Immature natural killer cell (primary cell): Measurements from ENCODE around the gene METAP1. TPM values are rescaled to one million over a fixed set of nuclear protein-coding genes. Genes with fewer than 3 reads are reported as not detected.
"Not testable (repeated sequence)": the region's sequence is repeated elsewhere in the genome, so short reads cannot be mapped to it uniquely, and the experiment has no call there.

Experiments used
- DNase-seq, 3 donors: peaks; one replicate each; pipeline ENCODE4 v3.0.0; 2022; ENCODE audit warnings: mixed read lengths in 1 of 3
- H3K27ac Mint-ChIP-seq, 6 donors: one replicate each; pipeline ENCODE4 v1.8.0; 2020; ENCODE audit warnings: mixed read lengths in 6 of 6, mild to moderate bottlenecking in 5 of 6, inconsistent platforms in 4 of 6, moderate library complexity in 3 of 6
- H3K27me3 Mint-ChIP-seq, 3 donors: one replicate each; pipeline ENCODE4 v1.8.0; 2020 to 2021; ENCODE audit warnings: low read depth in 3 of 3, mild to moderate bottlenecking in 3 of 3, mixed read lengths in 3 of 3, moderate library complexity in 3 of 3, inconsistent platforms in 1 of 3
- H3K36me3 Mint-ChIP-seq, 3 donors: one replicate each; pipeline ENCODE4 v1.8.0; 2020; ENCODE audit warnings: mixed read lengths in 3 of 3, inconsistent platforms in 2 of 3, mild to moderate bottlenecking in 2 of 3
- H3K4me1 Mint-ChIP-seq, 2 donors: one replicate each; pipeline ENCODE4 v1.8.0; 2020; ENCODE audit warnings: inconsistent platforms in 2 of 2, mild to moderate bottlenecking in 2 of 2, mixed read lengths in 2 of 2, moderate library complexity in 1 of 2
- H3K4me3 Mint-ChIP-seq, 5 donors: one replicate each; pipeline ENCODE4 v1.8.0; 2020; ENCODE audit warnings: mild to moderate bottlenecking in 5 of 5, mixed read lengths in 5 of 5, inconsistent platforms in 3 of 5, moderate library complexity in 3 of 5
- H3K9me3 Mint-ChIP-seq, 6 donors: one replicate each; pipeline ENCODE4 v1.8.0; 2020; ENCODE audit warnings: mild to moderate bottlenecking in 6 of 6, mixed read lengths in 6 of 6, inconsistent platforms in 4 of 6, moderate library complexity in 3 of 6
- polyA plus RNA-seq, 3 donors: library from polyadenylated mRNA; unstranded; fragments of 300-500 nt; fragmentation: Illumina TruSeq; gene quantifications; one replicate each; pipeline ENCODE4 v1.2.3, GENCODE V29; 2021

Gene METAP1
- polyA plus RNA-seq, 3 donors from 2014 or later, result 25.6 to 42.1 (median 30.6) TPM

DNA sequence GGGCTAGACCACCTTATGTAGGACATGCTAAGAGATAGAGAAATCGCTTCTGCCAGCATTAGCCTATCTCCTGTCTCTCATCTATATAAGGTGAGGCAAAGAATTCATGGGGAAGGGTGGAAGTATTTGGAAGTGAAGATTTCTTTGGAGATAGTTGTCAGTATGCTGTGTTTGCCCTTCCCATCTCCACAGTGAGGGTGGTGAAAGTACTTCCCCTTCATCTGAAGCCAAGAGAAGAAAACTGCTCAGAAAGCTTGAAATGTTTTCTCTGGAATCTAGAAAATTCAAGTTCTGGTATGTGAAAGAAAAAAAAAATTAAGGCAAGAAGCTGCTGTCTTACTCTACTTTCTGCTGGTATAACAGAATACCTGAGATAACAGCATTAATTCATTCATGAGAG is 105.4 kb downstream of the METAP1 start:
- Mint-ChIP-seq H3K9me3 (no peaks in the 10 kb centered on the region), H3K27me3 (no peaks in the 10 kb centered on the region), H3K4me3 (no peak overlapping the region), H3K36me3 (peaks cover 3 to 18% (median 4%) of the 10 kb centered on the region in 3 donors), H3K27ac (no peak overlapping the region), H3K4me1 (no peaks in the 10 kb centered on the region)
- no peak for DNase-seq

DNA sequence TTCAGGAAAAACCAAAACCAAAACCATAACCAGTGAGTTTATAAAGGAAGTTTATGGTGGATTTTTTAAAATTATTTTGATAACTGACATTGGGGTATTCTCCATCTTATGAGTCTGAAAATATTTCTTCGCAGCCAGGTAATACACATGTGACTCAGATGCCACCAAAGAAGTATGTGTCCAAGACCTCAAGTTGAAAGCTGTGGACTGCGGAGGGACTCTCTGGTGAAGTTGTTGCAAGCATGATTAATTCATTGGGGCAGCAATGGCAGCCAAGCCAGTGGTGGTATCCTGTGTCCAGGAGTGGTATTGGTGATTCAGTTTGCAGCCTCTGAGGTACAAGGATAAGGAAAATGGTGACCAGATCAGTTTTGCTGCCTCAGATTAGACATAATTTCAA is 107.1 kb downstream of the METAP1 start:
- Mint-ChIP-seq H3K27ac (no peak overlapping the region), H3K9me3 (no peaks in the 10 kb centered on the region), H3K4me3 (no peak overlapping the region), H3K4me1 (no peaks in the 10 kb centered on the region), H3K36me3 (peaks cover 3 to 18% (median 4%) of the 10 kb centered on the region in 3 donors), H3K27me3 (no peaks in the 10 kb centered on the region)
- DNase-seq, result no peak

DNA sequence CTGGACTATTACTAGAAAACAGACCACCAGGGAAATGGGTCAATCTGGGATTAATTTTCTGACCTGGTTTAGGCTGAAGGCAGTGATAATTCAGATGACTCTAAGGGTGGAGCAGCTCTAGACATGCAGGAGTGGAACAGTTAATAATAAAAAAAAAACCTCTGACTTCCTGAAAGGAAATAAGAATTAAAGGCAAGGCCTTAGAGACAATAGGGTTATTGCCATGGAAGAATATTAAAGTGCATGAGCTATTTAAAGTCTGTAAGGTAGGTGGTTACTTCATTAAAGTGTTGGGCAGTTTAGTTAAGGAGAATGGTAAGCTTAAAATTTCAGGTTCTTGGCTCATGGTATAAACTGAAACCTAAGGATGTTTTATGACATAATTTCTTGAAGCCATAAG is 107.6 kb downstream of the METAP1 start:
- H3K27me3 Mint-ChIP-seq, result no peaks in the 10 kb centered on the region
- H3K4me1 Mint-ChIP-seq, result no peaks in the 10 kb centered on the region
- no peak overlapping the region for H3K27ac Mint-ChIP-seq

DNA sequence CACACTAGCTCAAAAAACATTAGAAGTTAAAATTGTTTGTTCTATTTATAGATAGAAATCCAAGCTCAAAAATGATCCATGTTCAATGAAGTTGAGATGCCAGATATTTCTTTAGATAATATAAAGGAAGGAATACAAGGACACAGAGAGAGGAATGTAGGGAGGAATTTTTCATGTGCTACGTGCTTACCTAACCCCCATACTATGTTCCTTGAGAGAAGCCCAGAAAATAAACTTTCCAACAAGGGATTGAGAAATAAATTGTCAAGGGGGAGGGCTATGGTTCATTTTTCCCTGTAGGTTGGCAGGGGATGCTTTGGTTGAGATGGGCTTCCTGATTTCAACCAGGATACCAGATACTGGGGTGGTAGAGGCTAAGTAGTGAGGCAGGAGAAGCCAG is 108.6 kb downstream of the METAP1 start:
- Mint-ChIP-seq H3K4me1 (no peaks in the 10 kb centered on the region), H3K27ac (peak overlapping the region in 1 of 6 donors; percentile 15), H3K27me3 (peaks cover 0 to 2% (median 0%) of the 10 kb centered on the region in 3 donors), H3K36me3 (peaks cover 3 to 14% (median 4%) of the 10 kb centered on the region in 3 donors), H3K9me3 (no peaks in the 10 kb centered on the region), H3K4me3 (no peak overlapping the region)
- DNase-seq, result no peak

More for the DNA sequence above, 107.6 kb downstream of the METAP1 start:
- Mint-ChIP-seq H3K4me3 (no peak overlapping the region), H3K9me3 (no peaks in the 10 kb centered on the region), H3K36me3 (peaks cover 3 to 18% (median 4%) of the 10 kb centered on the region in 3 donors)
- DNase-seq, result no peak

DNA sequence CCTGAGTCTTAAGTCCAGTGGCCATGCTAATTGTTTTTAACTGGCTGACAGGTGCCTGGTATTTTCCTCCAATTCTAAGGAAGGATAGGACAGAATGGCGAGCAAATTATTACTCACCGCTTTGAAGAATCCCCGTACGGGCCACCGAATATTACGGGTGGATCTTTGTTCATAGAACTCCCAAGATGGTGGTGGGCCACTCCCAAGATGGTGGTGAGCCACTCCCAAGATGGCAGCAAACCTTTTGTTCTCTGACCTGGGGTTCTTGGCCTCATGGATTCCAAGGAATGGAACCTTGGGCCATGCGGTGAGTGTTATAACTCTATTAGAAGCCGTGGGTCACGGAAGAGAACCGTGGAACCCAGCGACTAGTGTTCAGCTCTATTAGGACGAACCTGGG is 113.8 kb downstream of the METAP1 start:
- not testable (repeated sequence) for DNase-seq, H3K9me3 Mint-ChIP-seq, H3K36me3 Mint-ChIP-seq, H3K4me1 Mint-ChIP-seq, H3K4me3 Mint-ChIP-seq, H3K27me3 Mint-ChIP-seq, H3K27ac Mint-ChIP-seq

Other genes with a start within 250 kb of the METAP1 start
- gene EIF4E, start 66.6 kb upstream of the METAP1 start, polyA plus RNA-seq, result 10 to 100 TPM; 43.8 to 95.0 (median 69.4) TPM
- gene ADH5, start 93.1 kb downstream of the METAP1 start, polyA plus RNA-seq, result 100 to 1,000 TPM; 126 to 167 (median 140) TPM
- gene ADH4, start 148.6 kb downstream of the METAP1 start, polyA plus RNA-seq, result not detected
- gene ADH6, start 223.5 kb downstream of the METAP1 start, polyA plus RNA-seq, result not detected